Bone marrow (tissue), 2 donors: ENCODE measurements around the gene DDTL.

Experiments
- DNase-seq, 2 donors: peaks; one replicate each; lab custom pipeline; 2025; lab: John Stamatoyannopoulos, UW

Gene DDTL

GRCh38 chr22:24006207-24006913 is 39.7 kb downstream of the DDTL start:
- no peak for DNase-seq

GRCh38 chr22:24006914-24007214 is 40.2 kb downstream of the DDTL start:
- no peak for DNase-seq

GRCh38 chr22:24007253-24008021 is 40.7 kb downstream of the DDTL start:
- DNase-seq = no peak

GRCh38 chr22:24008022-24008283 is 41.3 kb downstream of the DDTL start:
- DNase-seq = no peak

GRCh38 chr22:24008381-24009226 is 41.9 kb downstream of the DDTL start:
- DNase-seq = no peak

GRCh38 chr22:24009227-24010017 is 42.7 kb downstream of the DDTL start:
- no peak for DNase-seq

GRCh38 chr22:24010018-24010391 is 43.3 kb downstream of the DDTL start:
- DNase-seq = no peak

- DNase-seq = no peak
These were observed 45.0 kb downstream of the DDTL start for GRCh38 chr22:24011735-24012068.

- no peak for DNase-seq
These were observed 49.5 kb downstream of the DDTL start for GRCh38 chr22:24016156-24016555.

GRCh38 chr22:24021304-24021703 is 54.6 kb downstream of the DDTL start:
- DNase-seq = no peak
